Parathyroid adenoma (tissue), 2 donors: ENCODE measurements around the gene GNA12.

ENCODE experiments used
- H2AFZ ChIP-seq: fragments of 300-600 bp; sonication (generic); one replicate; pipeline ENCODE4 v1.7.0; 2017; ENCODE audit warnings: antibody characterized with exemption, mild to moderate bottlenecking
- H3K27ac ChIP-seq: fragments of 300-600 bp; sonication (generic); one replicate; pipeline ENCODE4 v1.7.0; 2017
- H3K27me3 ChIP-seq: fragments of 300-600 bp; sonication (generic); one replicate; pipeline ENCODE4 v1.7.0; 2017; ENCODE audit warnings: low read length; ENCODE audit not compliant: control insufficient read depth, insufficient read depth
- H3K36me3 ChIP-seq: fragments of 300-600 bp; sonication (generic); one replicate; pipeline ENCODE4 v1.7.0; 2017; ENCODE audit warnings: low read length; ENCODE audit not compliant: control insufficient read depth, insufficient read depth
- H3K4me1 ChIP-seq: fragments of 300-600 bp; sonication (generic); one replicate; pipeline ENCODE4 v1.7.0; 2017; ENCODE audit warnings: control low read depth
- H3K4me2 ChIP-seq: fragments of 300-600 bp; sonication (generic); one replicate; pipeline ENCODE4 v1.7.0; 2017; ENCODE audit warnings: low read length
- H3K4me3 ChIP-seq: fragments of 300-600 bp; sonication (generic); one replicate; pipeline ENCODE4 v1.7.0; 2017; ENCODE audit warnings: low read depth, low read length
- H3K79me2 ChIP-seq: fragments of 300-600 bp; sonication (generic); one replicate; pipeline ENCODE4 v1.7.0; 2017; ENCODE audit warnings: control low read depth
- H3K9ac ChIP-seq: fragments of 300-600 bp; sonication (generic); one replicate; pipeline ENCODE4 v1.7.0; 2017; ENCODE audit warnings: mild to moderate bottlenecking
- H3K9me3 ChIP-seq: fragments of 300-600 bp; sonication (generic); one replicate; pipeline ENCODE4 v1.7.0; 2017; ENCODE audit warnings: low read length; ENCODE audit not compliant: control insufficient read depth
- CTCF ChIP-seq: fragments of 300-600 bp; sonication (generic); IDR thresholded peaks from one replicate; pipeline ENCODE4 v1.7.0; 2017; ENCODE audit warnings: antibody characterized with exemption, mild to moderate bottlenecking
- donor health status: primary hyperparathyroidism.

GNA12 gene

DNA sequence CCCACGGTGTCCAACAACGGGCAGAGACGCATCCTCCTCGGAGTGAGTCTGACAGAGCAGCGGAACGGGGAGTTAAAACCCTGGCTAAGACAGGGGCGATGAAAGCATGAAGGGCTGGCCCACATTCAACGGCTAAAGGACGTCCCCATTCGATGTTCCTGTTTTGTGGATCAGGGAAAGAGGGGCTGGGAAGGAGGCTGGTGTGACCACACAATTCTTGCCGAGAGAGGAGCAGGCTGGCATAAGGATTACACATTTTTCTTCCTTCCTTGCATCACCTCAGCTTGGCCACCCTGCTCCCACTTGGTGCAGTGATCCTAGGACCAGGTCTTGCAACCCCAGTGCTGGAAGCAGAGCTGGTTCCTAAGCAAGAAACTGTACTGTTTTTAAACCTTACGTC lies 67.7 kb downstream of the GNA12 start:
- no peak overlapping the region for H3K27ac ChIP-seq
- no peaks in the 10 kb centered on the region for H3K4me1 ChIP-seq
- H3K4me2 ChIP-seq: no peak overlapping the region
- H3K27me3 ChIP-seq: no peaks in the 10 kb centered on the region
- no peaks in the 10 kb centered on the region for H3K9me3 ChIP-seq
- no peak overlapping the region for H3K4me3 ChIP-seq
- no peak overlapping the region for H2AFZ ChIP-seq
- H3K79me2 ChIP-seq: peaks cover 4% of the 10 kb centered on the region
- no peak for TF ChIP-seq CTCF
- H3K36me3 ChIP-seq: no peaks in the 10 kb centered on the region
- H3K9ac ChIP-seq: no peak overlapping the region

GRCh38 chr7:2775785-2776184 lies 68.3 kb downstream of the GNA12 start:
- Histone ChIP-seq H3K27ac (no peak overlapping the region), H3K4me1 (no peaks in the 10 kb centered on the region), H3K9me3 (no peaks in the 10 kb centered on the region), H3K79me2 (peaks cover 4% of the 10 kb centered on the region), H3K27me3 (no peaks in the 10 kb centered on the region), H3K4me2 (no peak overlapping the region), H3K9ac (no peak overlapping the region), H3K4me3 (no peak overlapping the region), H3K36me3 (no peaks in the 10 kb centered on the region), H2AFZ (no peak overlapping the region)
- no peak for TF ChIP-seq CTCF

GRCh38 chr7:2775376-2775775 lies 68.7 kb downstream of the GNA12 start:
- H3K9me3 ChIP-seq: no peaks in the 10 kb centered on the region
- no peaks in the 10 kb centered on the region for H3K36me3 ChIP-seq
- no peak overlapping the region for H3K4me2 ChIP-seq
- peaks cover 4% of the 10 kb centered on the region for H3K79me2 ChIP-seq
- no peaks in the 10 kb centered on the region for H3K4me1 ChIP-seq
- no peak overlapping the region for H3K4me3 ChIP-seq
- no peak overlapping the region for H3K27ac ChIP-seq
- no peak for TF ChIP-seq CTCF
- H3K9ac ChIP-seq: no peak overlapping the region
- H3K27me3 ChIP-seq: no peaks in the 10 kb centered on the region
- no peak overlapping the region for H2AFZ ChIP-seq

GRCh38 chr7:2774935-2775334 lies 69.2 kb downstream of the GNA12 start:
- no peaks in the 10 kb centered on the region for H3K9me3 ChIP-seq
- no peak overlapping the region for H3K9ac ChIP-seq
- no peaks in the 10 kb centered on the region for H3K4me1 ChIP-seq
- H3K27ac ChIP-seq: no peak overlapping the region
- H3K4me3 ChIP-seq: no peak overlapping the region
- H3K4me2 ChIP-seq: no peak overlapping the region
- H2AFZ ChIP-seq: no peak overlapping the region
- TF ChIP-seq CTCF: no peak
- H3K79me2 ChIP-seq: peaks cover 7% of the 10 kb centered on the region
- no peaks in the 10 kb centered on the region for H3K27me3 ChIP-seq
- no peaks in the 10 kb centered on the region for H3K36me3 ChIP-seq

DNA sequence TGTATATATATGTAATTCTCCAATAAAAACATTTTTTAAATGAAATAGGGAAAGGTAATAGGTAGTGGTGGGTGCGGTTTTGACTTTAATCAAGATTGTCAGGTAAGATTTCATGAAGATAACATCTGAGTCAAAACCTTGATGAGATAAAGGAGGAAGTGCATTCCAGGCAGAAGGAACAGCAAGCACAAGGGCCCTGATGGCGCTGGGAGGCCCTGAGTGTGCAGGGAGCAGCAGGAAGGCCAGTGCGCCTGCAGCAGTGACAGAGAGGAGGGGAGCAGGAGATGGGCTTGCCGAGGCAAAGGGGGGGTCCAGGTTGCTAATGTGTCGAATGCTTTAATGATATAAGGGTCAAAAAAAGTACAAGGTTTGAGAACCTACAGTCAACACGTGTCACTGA lies 69.8 kb downstream of the GNA12 start:
- Histone ChIP-seq H3K36me3 (no peaks in the 10 kb centered on the region), H3K27ac (no peak overlapping the region), H3K27me3 (no peaks in the 10 kb centered on the region), H3K4me1 (no peaks in the 10 kb centered on the region), H3K4me2 (no peak overlapping the region), H3K9ac (no peak overlapping the region), H3K4me3 (no peak overlapping the region), H3K9me3 (no peaks in the 10 kb centered on the region), H2AFZ (no peak overlapping the region), H3K79me2 (peaks cover 7% of the 10 kb centered on the region)
- no peak for TF ChIP-seq CTCF
